Measurements from ENCODE around the gene CD79B.
"Not testable (repeated sequence)": the region's sequence is repeated elsewhere in the genome, so short reads cannot be mapped to it uniquely, and the experiment has no call there.

CD79B gene

DNA sequence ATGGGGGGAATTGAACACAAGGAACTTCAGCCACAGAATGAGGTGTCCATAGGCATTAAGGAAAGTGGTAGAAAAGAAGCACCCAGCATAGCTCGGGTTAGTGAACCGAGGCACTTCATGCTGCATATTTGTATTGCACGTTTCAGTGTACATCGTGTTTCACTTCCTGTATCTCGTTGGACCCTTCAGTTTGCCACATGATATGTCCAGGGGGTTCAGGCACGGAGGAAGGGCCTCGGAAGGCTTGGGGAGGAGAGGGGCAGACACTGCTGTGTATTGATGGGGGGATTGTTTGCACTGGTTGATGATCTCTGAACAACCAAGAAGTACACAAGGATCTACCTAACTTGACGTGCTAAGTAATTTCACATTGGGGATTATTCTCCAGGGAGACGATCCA, 9.7 kb downstream of the CD79B start:
- H3K27ac ChIP-seq (ENCODE audit: low read depth in 2 of 2, low read length in 2 of 2); H3K4me1 ChIP-seq (ENCODE audit: control insufficient read depth in 2 of 2, insufficient read depth in 2 of 2, low read length in 2 of 2); H3K9ac ChIP-seq (ENCODE audit: low read depth in 1 of 2, low read length in 2 of 2); H3K27me3 ChIP-seq (ENCODE audit: control insufficient read depth in 2 of 2, insufficient read depth in 2 of 2, low read length in 2 of 2); H3K36me3 ChIP-seq (ENCODE audit: control insufficient read depth in 2 of 2, insufficient read depth in 2 of 2, low read length in 2 of 2); H3K9me3 ChIP-seq (ENCODE audit: control insufficient read depth in 2 of 2, low read length in 2 of 2); H3K4me3 ChIP-seq (ENCODE audit: low read length in 2 of 2): not testable (repeated sequence)

DNA sequence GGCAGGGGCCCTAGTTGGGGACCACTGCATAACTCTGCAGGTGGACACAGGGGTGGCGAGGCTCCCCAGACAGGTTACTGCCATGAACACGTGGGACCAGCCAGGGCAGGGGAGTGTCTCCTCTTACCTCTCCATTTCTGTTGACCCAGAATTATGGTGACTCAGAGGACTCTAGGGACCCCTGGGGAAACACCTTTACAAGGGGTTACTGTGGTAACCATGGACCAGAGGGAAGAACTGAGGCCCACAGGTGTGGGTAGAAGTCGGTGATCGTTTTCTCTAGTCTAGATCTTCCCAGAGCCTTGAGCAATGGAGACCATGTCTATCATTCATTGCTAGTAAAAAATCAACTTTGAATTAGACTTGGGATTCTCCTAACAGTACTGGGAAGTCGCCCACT, 11.4 kb downstream of the CD79B start:
- H3K9ac ChIP-seq (ENCODE audit: low read depth in 1 of 2, low read length in 2 of 2); H3K4me1 ChIP-seq (ENCODE audit: control insufficient read depth in 2 of 2, insufficient read depth in 2 of 2, low read length in 2 of 2); H3K36me3 ChIP-seq (ENCODE audit: control insufficient read depth in 2 of 2, insufficient read depth in 2 of 2, low read length in 2 of 2); H3K4me3 ChIP-seq (ENCODE audit: low read length in 2 of 2); H3K27ac ChIP-seq (ENCODE audit: low read depth in 2 of 2, low read length in 2 of 2); H3K27me3 ChIP-seq (ENCODE audit: control insufficient read depth in 2 of 2, insufficient read depth in 2 of 2, low read length in 2 of 2); H3K9me3 ChIP-seq (ENCODE audit: control insufficient read depth in 2 of 2, low read length in 2 of 2): not testable (repeated sequence)

DNA sequence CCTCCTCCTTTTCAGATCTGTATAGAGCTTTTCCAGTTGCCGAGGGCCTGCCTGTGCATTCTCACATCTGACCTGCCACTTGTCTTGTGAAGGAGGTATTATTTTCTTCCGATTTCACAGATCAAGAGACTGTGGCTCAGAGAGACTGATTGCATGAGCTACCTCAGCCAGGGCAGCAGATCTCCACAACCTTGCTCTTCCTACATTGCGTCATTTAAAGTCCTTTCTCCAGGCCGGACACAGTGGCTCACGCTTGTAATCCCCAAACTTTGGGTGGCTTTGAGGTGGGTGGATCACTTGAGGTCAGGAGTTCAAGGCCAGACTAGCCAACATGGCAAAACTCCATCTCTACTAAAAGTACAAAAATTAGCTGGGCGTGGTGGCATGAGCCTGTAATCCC, 12.1 kb downstream of the CD79B start:
- H3K27me3 ChIP-seq (ENCODE audit: control insufficient read depth in 2 of 2, insufficient read depth in 2 of 2, low read length in 2 of 2); H3K36me3 ChIP-seq (ENCODE audit: control insufficient read depth in 2 of 2, insufficient read depth in 2 of 2, low read length in 2 of 2); H3K9ac ChIP-seq (ENCODE audit: low read depth in 1 of 2, low read length in 2 of 2); H3K27ac ChIP-seq (ENCODE audit: low read depth in 2 of 2, low read length in 2 of 2); H3K4me1 ChIP-seq (ENCODE audit: control insufficient read depth in 2 of 2, insufficient read depth in 2 of 2, low read length in 2 of 2); H3K4me3 ChIP-seq (ENCODE audit: low read length in 2 of 2); H3K9me3 ChIP-seq (ENCODE audit: control insufficient read depth in 2 of 2, low read length in 2 of 2): not testable (repeated sequence)

DNA sequence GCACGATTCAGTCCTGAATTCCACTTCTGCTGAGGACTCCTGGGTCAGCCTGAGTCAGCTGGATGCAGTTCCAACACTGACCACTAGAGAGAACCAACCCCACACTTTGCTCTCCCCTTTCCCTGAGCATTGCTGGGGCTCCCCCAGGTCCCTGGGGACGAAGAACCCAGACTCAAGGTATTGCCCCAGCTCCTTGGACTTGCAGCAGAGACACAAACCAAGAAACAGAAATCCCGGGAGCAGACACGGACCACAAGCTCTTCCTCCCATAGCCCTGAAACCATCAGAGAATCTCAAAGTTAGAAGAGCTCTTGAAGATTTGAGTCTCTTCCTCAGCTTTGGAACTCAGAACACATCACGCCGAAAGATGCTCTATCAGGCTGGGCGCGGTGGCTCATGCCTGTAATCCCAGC, 12.8 kb downstream of the CD79B start:
- no peaks in the 10 kb centered on the region for H3K27me3 ChIP-seq (ENCODE audit: control insufficient read depth in 2 of 2, insufficient read depth in 2 of 2, low read length in 2 of 2)
- H3K36me3 ChIP-seq (ENCODE audit: control insufficient read depth in 2 of 2, insufficient read depth in 2 of 2, low read length in 2 of 2), result no peaks in the 10 kb centered on the region
- H3K9ac ChIP-seq (ENCODE audit: low read depth in 1 of 2, low read length in 2 of 2), result no peak overlapping the region
- H3K27ac ChIP-seq (ENCODE audit: low read depth in 2 of 2, low read length in 2 of 2), result no peak overlapping the region
- no peaks in the 10 kb centered on the region for H3K9me3 ChIP-seq (ENCODE audit: control insufficient read depth in 2 of 2, low read length in 2 of 2)
- H3K4me1 ChIP-seq (ENCODE audit: control insufficient read depth in 2 of 2, insufficient read depth in 2 of 2, low read length in 2 of 2), result no peaks in the 10 kb centered on the region
- no peak overlapping the region for H3K4me3 ChIP-seq (ENCODE audit: low read length in 2 of 2)

DNA sequence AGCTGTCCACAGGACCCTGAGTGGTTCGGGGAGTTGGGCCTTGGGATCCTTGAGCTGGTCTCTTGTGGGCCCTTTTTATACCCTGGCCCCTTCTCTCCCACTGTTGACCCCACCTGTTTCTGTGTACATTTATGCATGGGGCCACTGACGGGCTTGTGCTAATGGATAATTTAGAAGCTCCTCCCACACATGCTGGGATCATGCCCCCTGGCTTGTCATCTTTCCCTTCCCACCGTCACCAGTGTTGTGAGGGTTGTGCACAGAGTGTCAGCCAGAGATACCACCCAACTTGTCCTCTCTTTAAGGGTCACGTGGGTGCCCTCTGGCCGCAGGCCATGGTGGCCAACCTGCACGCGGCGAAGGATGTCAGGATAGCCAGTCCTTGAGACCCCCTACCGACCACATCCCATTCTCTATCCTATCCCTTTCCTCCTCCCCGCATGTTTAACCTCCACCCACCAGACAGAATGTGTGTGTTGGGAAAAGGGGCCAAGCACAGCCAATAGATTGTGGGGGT, 13.3 kb downstream of the CD79B start, which contains the start of gene GH1:
Gene GH1, minus strand, starts transcription at position 51 of the 517 bp plus-strand sequence. CDS start 63 bp downstream, outside the sequence.
- H3K9ac ChIP-seq (ENCODE audit: low read depth in 1 of 2, low read length in 2 of 2); H3K4me3 ChIP-seq (ENCODE audit: low read length in 2 of 2); H3K27me3 ChIP-seq (ENCODE audit: control insufficient read depth in 2 of 2, insufficient read depth in 2 of 2, low read length in 2 of 2); H3K4me1 ChIP-seq (ENCODE audit: control insufficient read depth in 2 of 2, insufficient read depth in 2 of 2, low read length in 2 of 2); H3K36me3 ChIP-seq (ENCODE audit: control insufficient read depth in 2 of 2, insufficient read depth in 2 of 2, low read length in 2 of 2); H3K27ac ChIP-seq (ENCODE audit: low read depth in 2 of 2, low read length in 2 of 2); H3K9me3 ChIP-seq (ENCODE audit: control insufficient read depth in 2 of 2, low read length in 2 of 2): not testable (repeated sequence)

DNA sequence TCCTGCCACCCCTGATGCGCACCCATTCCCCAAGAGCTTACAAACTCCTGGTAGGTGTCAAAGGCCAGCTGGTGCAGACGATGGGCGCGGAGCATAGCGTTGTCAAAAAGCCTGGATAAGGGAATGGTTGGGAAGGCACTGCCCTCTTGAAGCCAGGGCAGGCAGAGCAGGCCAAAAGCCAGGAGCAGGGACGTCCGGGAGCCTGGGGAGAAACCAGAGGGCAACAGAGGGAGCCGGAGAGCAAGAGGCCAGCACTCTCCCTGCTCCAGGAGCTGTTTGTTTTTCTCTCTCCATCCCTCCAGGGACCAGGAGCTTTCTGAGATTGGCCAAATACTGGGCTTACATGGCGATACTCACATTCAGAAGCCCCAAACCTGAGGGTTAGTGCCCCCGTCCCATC, 13.8 kb downstream of the CD79B start:
- H3K36me3 ChIP-seq (ENCODE audit: control insufficient read depth in 2 of 2, insufficient read depth in 2 of 2, low read length in 2 of 2), result no peaks in the 10 kb centered on the region

DNA sequence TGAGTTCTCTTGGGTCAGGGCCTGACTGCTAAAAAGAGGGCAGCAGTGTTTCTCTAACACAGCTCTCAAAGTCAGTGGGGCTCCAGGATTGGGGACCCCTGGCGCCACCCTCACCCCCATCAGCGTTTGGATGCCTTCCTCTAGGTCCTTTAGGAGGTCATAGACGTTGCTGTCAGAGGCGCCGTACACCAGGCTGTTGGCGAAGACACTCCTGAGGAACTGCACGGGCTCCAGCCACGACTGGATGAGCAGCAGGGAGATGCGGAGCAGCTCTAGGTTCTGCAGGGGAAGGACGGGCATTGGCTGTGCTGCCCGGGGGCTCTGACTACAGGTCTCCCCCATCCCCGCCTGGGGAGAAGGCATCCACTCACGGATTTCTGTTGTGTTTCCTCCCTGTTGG, 14.5 kb downstream of the CD79B start:
- Histone ChIP-seq H3K4me3 (ENCODE audit: low read length in 2 of 2) (no peak overlapping the region), H3K27me3 (ENCODE audit: control insufficient read depth in 2 of 2, insufficient read depth in 2 of 2, low read length in 2 of 2) (no peaks in the 10 kb centered on the region), H3K36me3 (ENCODE audit: control insufficient read depth in 2 of 2, insufficient read depth in 2 of 2, low read length in 2 of 2) (no peaks in the 10 kb centered on the region), H3K27ac (ENCODE audit: low read depth in 2 of 2, low read length in 2 of 2) (no peak overlapping the region), H3K9me3 (ENCODE audit: control insufficient read depth in 2 of 2, low read length in 2 of 2) (no peaks in the 10 kb centered on the region), H3K4me1 (ENCODE audit: control insufficient read depth in 2 of 2, insufficient read depth in 2 of 2, low read length in 2 of 2) (no peaks in the 10 kb centered on the region), H3K9ac (ENCODE audit: low read depth in 1 of 2, low read length in 2 of 2) (no peak overlapping the region)

More for the DNA sequence above, 13.8 kb downstream of the CD79B start:
- Histone ChIP-seq H3K4me3 (ENCODE audit: low read length in 2 of 2) (no peak overlapping the region), H3K9me3 (ENCODE audit: control insufficient read depth in 2 of 2, low read length in 2 of 2) (no peaks in the 10 kb centered on the region), H3K9ac (ENCODE audit: low read depth in 1 of 2, low read length in 2 of 2) (no peak overlapping the region), H3K27ac (ENCODE audit: low read depth in 2 of 2, low read length in 2 of 2) (no peak overlapping the region), H3K4me1 (ENCODE audit: control insufficient read depth in 2 of 2, insufficient read depth in 2 of 2, low read length in 2 of 2) (no peaks in the 10 kb centered on the region), H3K27me3 (ENCODE audit: control insufficient read depth in 2 of 2, insufficient read depth in 2 of 2, low read length in 2 of 2) (no peaks in the 10 kb centered on the region)

DNA sequence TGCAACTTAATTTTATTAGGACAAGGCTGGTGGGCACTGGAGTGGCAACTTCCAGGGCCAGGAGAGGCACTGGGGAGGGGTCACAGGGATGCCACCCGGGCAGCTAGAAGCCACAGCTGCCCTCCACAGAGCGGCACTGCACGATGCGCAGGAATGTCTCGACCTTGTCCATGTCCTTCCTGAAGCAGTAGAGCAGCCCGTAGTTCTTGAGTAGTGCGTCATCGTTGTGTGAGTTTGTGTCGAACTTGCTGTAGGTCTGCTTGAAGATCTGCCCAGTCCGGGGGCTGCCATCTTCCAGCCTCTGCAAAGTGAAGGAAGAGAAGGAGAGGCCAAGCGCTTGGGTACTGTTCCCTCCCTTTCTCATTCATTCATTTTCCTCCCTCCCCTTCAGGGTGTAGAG, 14.9 kb downstream of the CD79B start:
- H3K4me3 ChIP-seq (ENCODE audit: low read length in 2 of 2), result not testable (repeated sequence)

DNA sequence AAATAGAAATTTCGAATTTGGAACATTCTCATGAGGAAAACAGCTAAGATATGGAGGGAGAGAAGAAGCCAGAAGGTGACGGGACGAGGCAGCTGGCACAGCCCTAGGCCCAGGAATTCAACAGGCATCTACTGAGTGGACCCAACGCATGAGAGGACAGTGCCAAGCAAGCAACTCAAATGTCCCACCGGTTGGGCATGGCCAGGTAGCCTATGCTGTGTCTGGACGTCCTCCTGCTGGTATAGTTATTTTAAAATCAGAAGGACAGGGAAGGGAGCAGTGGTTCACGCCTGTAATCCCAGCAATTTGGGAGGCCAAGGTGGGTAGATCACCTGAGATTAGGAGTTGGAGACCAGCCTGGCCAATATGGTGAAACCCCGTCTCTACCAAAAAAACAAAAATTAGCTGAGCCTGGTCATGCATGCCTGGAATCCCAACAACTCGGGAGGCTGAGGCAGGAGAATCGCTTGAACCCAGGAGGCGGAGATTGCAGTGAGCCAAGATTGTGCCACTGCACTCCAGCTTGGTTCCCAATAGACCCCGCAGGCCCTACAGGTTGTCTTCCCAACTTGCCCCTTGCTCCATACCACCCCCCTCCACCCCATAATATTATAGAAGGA, 15.5 kb downstream of the CD79B start:
- H3K9ac ChIP-seq (ENCODE audit: low read depth in 1 of 2, low read length in 2 of 2), result no peak overlapping the region
- no peaks in the 10 kb centered on the region for H3K36me3 ChIP-seq (ENCODE audit: control insufficient read depth in 2 of 2, insufficient read depth in 2 of 2, low read length in 2 of 2)
- no peaks in the 10 kb centered on the region for H3K27me3 ChIP-seq (ENCODE audit: control insufficient read depth in 2 of 2, insufficient read depth in 2 of 2, low read length in 2 of 2)
- H3K4me1 ChIP-seq (ENCODE audit: control insufficient read depth in 2 of 2, insufficient read depth in 2 of 2, low read length in 2 of 2), result no peaks in the 10 kb centered on the region
- H3K4me3 ChIP-seq (ENCODE audit: low read length in 2 of 2), result no peak overlapping the region
- H3K27ac ChIP-seq (ENCODE audit: low read depth in 2 of 2, low read length in 2 of 2), result no peak overlapping the region
- H3K9me3 ChIP-seq (ENCODE audit: control insufficient read depth in 2 of 2, low read length in 2 of 2), result no peaks in the 10 kb centered on the region

More for the DNA sequence above, 14.9 kb downstream of the CD79B start:
- H3K27ac ChIP-seq (ENCODE audit: low read depth in 2 of 2, low read length in 2 of 2); H3K27me3 ChIP-seq (ENCODE audit: control insufficient read depth in 2 of 2, insufficient read depth in 2 of 2, low read length in 2 of 2); H3K4me1 ChIP-seq (ENCODE audit: control insufficient read depth in 2 of 2, insufficient read depth in 2 of 2, low read length in 2 of 2); H3K9me3 ChIP-seq (ENCODE audit: control insufficient read depth in 2 of 2, low read length in 2 of 2); H3K9ac ChIP-seq (ENCODE audit: low read depth in 1 of 2, low read length in 2 of 2); H3K36me3 ChIP-seq (ENCODE audit: control insufficient read depth in 2 of 2, insufficient read depth in 2 of 2, low read length in 2 of 2): not testable (repeated sequence)

DNA sequence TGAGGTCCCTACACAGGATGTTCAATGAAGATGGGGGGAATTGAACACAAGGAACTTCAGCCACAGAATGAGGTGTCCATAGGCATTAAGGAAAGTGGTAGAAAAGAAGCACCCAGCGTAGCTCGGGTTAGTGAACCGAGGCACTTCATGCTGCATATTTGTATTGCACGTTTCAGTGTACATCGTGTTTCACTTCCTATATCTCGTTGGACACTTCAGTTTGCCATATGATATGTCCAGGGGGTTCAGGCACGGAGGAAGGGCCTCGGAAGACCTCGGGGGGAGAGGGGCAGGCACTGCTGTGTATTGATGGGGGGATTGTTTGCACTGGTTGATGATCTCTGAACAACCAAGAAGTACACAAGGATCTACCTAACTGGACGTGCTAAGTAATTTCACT, 16.4 kb downstream of the CD79B start:
- not testable (repeated sequence) for H3K9me3 ChIP-seq (ENCODE audit: control insufficient read depth in 2 of 2, low read length in 2 of 2)

DNA sequence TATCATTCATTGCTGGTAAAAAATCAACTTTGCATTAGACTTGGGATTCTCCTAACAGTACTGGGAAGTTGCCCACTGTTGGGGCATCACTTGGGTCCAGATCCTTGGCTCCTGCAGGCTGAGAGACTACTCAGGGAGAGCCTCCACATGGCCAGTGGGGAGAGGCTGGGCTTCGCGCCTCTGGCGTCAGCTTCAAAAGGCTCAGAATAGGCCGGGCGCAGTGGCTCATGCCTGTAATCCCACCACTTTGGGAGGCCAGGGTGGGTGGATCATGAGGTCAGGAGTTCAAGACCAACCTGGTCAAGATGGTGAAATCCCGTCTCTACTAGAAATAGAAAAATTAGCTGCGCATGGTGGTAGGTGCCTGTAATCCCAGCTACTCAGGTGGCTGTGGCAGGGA, 17.7 kb downstream of the CD79B start:
- Histone ChIP-seq H3K4me1 (ENCODE audit: control insufficient read depth in 2 of 2, insufficient read depth in 2 of 2, low read length in 2 of 2) (no peaks in the 10 kb centered on the region), H3K27ac (ENCODE audit: low read depth in 2 of 2, low read length in 2 of 2) (no peak overlapping the region), H3K36me3 (ENCODE audit: control insufficient read depth in 2 of 2, insufficient read depth in 2 of 2, low read length in 2 of 2) (no peaks in the 10 kb centered on the region), H3K9me3 (ENCODE audit: control insufficient read depth in 2 of 2, low read length in 2 of 2) (no peaks in the 10 kb centered on the region), H3K27me3 (ENCODE audit: control insufficient read depth in 2 of 2, insufficient read depth in 2 of 2, low read length in 2 of 2) (no peaks in the 10 kb centered on the region), H3K4me3 (ENCODE audit: low read length in 2 of 2) (no peak overlapping the region), H3K9ac (ENCODE audit: low read depth in 1 of 2, low read length in 2 of 2) (no peak overlapping the region)

More for the DNA sequence above, 16.4 kb downstream of the CD79B start:
- H3K4me3 ChIP-seq (ENCODE audit: low read length in 2 of 2); H3K27me3 ChIP-seq (ENCODE audit: control insufficient read depth in 2 of 2, insufficient read depth in 2 of 2, low read length in 2 of 2); H3K4me1 ChIP-seq (ENCODE audit: control insufficient read depth in 2 of 2, insufficient read depth in 2 of 2, low read length in 2 of 2); H3K36me3 ChIP-seq (ENCODE audit: control insufficient read depth in 2 of 2, insufficient read depth in 2 of 2, low read length in 2 of 2); H3K27ac ChIP-seq (ENCODE audit: low read depth in 2 of 2, low read length in 2 of 2); H3K9ac ChIP-seq (ENCODE audit: low read depth in 1 of 2, low read length in 2 of 2): not testable (repeated sequence)

All from mucosa of rectum (tissue), 2 donors.